Mesendoderm (in vitro differentiated cells): ENCODE measurements around the gene PPP2R2C.
A peak's percentile ranks its signal among the peaks of the same experiment; 100 is the strongest.

Source experiments
- DNase-seq: peaks from one replicate; pipeline ENCODE4 v3.0.0; 2013
- H2AK5ac ChIP-seq: 2 replicates; pipeline ENCODE4 v1.6.1; 2013; ENCODE audit warnings: low read length, inconsistent platforms
- H2BK120ac ChIP-seq: 2 replicates; pipeline ENCODE4 v1.6.1; 2013; ENCODE audit warnings: low read depth, mild to moderate bottlenecking, low read length, moderate library complexity, mixed read lengths
- H2BK15ac ChIP-seq: replicated peaks from 2 replicates; pipeline ENCODE4 v1.6.1; 2013; ENCODE audit warnings: low read depth, mild to moderate bottlenecking, moderate library complexity
- H2BK5ac ChIP-seq: 2 replicates; pipeline ENCODE4 v1.6.1; 2013; ENCODE audit warnings: low read length, inconsistent platforms
- H3K18ac ChIP-seq: 2 replicates; pipeline ENCODE4 v1.6.1; 2013; ENCODE audit warnings: mild to moderate bottlenecking, low read length, mixed read lengths
- H3K23ac ChIP-seq: one replicate; pipeline ENCODE4 v1.6.1; 2013; ENCODE audit warnings: low read length
- H3K27ac ChIP-seq: 2 replicates; pipeline ENCODE4 v1.5.1; 2013; ENCODE audit warnings: low read depth, mild to moderate bottlenecking, inconsistent platforms, low read length, moderate library complexity
- H3K27me3 ChIP-seq: 2 replicates; pipeline ENCODE4 v1.6.1; 2013; ENCODE audit warnings: low read length, control low read depth, mild to moderate bottlenecking, inconsistent platforms; ENCODE audit not compliant: insufficient read depth, poor library complexity
- H3K36me3 ChIP-seq: 2 replicates; pipeline ENCODE4 v1.6.1; 2013; ENCODE audit warnings: low read length, inconsistent platforms; ENCODE audit not compliant: control insufficient read depth, insufficient read depth
- H3K4ac ChIP-seq: one replicate; pipeline ENCODE4 v1.6.1; 2013; ENCODE audit warnings: low read depth, mild to moderate bottlenecking, low read length, moderate library complexity
- H3K4me1 ChIP-seq: 2 replicates; pipeline ENCODE4 v1.6.1; 2013; ENCODE audit warnings: low read depth, low read length, inconsistent platforms; ENCODE audit not compliant: control insufficient read depth
- H3K4me2 ChIP-seq: 2 replicates; pipeline ENCODE4 v1.6.1; 2013; ENCODE audit warnings: low read length
- H3K4me3 ChIP-seq: 2 replicates; pipeline ENCODE4 v1.5.1; 2013; ENCODE audit warnings: mild to moderate bottlenecking, low read length
- H3K56ac ChIP-seq: one replicate; pipeline ENCODE4 v1.6.1; 2013; ENCODE audit warnings: low read length
- H3K79me1 ChIP-seq: 2 replicates; pipeline ENCODE4 v1.6.1; 2013; ENCODE audit warnings: low read length, inconsistent platforms
- H3K79me2 ChIP-seq: 2 replicates; pipeline ENCODE4 v1.6.1; 2013; ENCODE audit warnings: mild to moderate bottlenecking, low read length; ENCODE audit not compliant: control insufficient read depth, insufficient read depth
- H3K9ac ChIP-seq: 2 replicates; pipeline ENCODE4 v1.6.1; 2013; ENCODE audit warnings: low read length, inconsistent platforms
- H4K5ac ChIP-seq: one replicate; pipeline ENCODE4 v1.6.1; 2013; ENCODE audit warnings: low read length
- H4K8ac ChIP-seq: one replicate; pipeline ENCODE4 v1.6.1; 2013; ENCODE audit warnings: low read depth, mild to moderate bottlenecking, control low read depth, low read length, moderate library complexity
- WGBS: extraction: QIAGEN DNeasy Blood & Tissue Kit; methylation state at CpG from one replicate; pipeline ENCODE4 v1.1.7; 2013; ENCODE audit warnings: low lambda C conversion rate, missing lambda C conversion rate; ENCODE audit not compliant: insufficient coverage; ENCODE audit errors: extremely low coverage; 5-methylcytosine and 5-hydroxymethylcytosine counted together

The PPP2R2C gene

DNA sequence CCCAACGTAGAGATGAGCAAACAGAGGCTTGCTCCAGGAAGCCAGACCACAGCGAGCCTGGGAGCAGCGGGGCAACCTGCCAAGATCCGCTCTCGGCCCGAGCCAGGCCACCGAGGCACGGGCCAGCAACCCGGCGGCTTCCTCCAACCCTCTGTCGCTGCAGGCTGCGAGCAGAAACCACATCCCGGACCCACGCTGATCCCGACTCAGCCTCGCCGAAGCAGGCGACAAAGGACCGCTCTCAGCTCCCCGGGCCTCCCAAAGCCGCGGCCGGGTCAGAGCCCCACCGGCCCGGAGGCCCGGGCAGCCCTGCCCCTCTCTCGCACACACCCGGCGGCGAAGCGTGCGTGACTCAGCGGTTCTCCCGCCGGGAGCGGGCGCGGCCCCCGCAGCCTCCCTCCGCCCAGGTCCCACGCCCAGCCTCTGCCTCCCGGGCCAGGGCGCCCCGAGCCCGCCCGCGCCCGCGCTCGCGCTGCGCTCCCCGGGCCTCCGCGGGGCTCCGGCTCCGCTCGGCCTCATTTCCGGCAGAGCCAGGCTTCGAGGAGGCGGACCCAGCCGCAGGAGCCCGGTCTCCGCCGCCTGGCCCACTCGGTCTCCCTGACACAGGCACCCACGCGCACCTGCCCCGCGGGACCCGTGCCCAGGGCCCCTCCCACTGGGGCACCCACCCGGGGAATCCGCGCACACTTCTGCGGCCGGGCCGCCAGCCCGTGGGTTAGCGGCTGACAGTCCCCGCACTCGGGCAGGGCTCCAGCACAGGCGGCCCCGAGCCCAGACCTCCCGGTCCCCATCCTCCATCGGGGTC, 1.7 kb downstream of the PPP2R2C start:
- H2BK15ac ChIP-seq, result peak overlapping the region; percentile 7
- peaks cover 9% of the 10 kb centered on the region for H3K79me1 ChIP-seq
- H2BK120ac ChIP-seq, result no peak overlapping the region
- no peak overlapping the region for H4K8ac ChIP-seq
- no CpG with 5 or more reads among the region's 85 CpGs for WGBS
- H3K27me3 ChIP-seq, result peaks cover 3% of the 10 kb centered on the region
- H3K36me3 ChIP-seq, result no peaks in the 10 kb centered on the region
- peak overlapping the region; percentile 50 for H3K4me3 ChIP-seq
- no peak overlapping the region for H3K23ac ChIP-seq
- no peak overlapping the region for H2AK5ac ChIP-seq
- H2BK5ac ChIP-seq, result no peak overlapping the region
- peak overlapping the region; percentile 83 for H3K18ac ChIP-seq
- H3K27ac ChIP-seq, result peak overlapping the region; percentile 40
- peak overlapping the region; percentile 69 for H3K4me2 ChIP-seq
- DNase-seq, result peak; percentile 30
- peak overlapping the region; percentile 80 for H3K9ac ChIP-seq
- H4K5ac ChIP-seq, result no peak overlapping the region
- H3K4ac ChIP-seq, result peak overlapping the region; percentile 92
- H3K4me1 ChIP-seq, result peaks cover 2% of the 10 kb centered on the region
- peaks cover 25% of the 10 kb centered on the region for H3K79me2 ChIP-seq
- peak overlapping the region; percentile 90 for H3K56ac ChIP-seq

- Histone ChIP-seq H3K36me3 (no peaks in the 10 kb centered on the region), H3K9ac (peak overlapping the region; percentile 80), H4K8ac (no peak overlapping the region), H2AK5ac (no peak overlapping the region), H3K79me1 (peaks cover 9% of the 10 kb centered on the region), H3K56ac (peak overlapping the region; percentile 90), H3K27me3 (peaks cover 3% of the 10 kb centered on the region), H2BK15ac (no peak overlapping the region), H3K27ac (no peak overlapping the region), H4K5ac (no peak overlapping the region), H3K4ac (peak overlapping the region; percentile 92), H2BK120ac (no peak overlapping the region), H3K18ac (peak overlapping the region; percentile 83), H3K79me2 (peaks cover 25% of the 10 kb centered on the region), H3K4me2 (peak overlapping the region; percentile 69), H3K23ac (no peak overlapping the region), H2BK5ac (no peak overlapping the region), H3K4me3 (peak overlapping the region; percentile 50), H3K4me1 (peaks cover 2% of the 10 kb centered on the region)
- DNase-seq, result no peak
- no CpG with 5 or more reads among the region's 18 CpGs for WGBS
Measured at GRCh38 chr4:6469898-6470501, 2.4 kb downstream of the PPP2R2C start.

DNA sequence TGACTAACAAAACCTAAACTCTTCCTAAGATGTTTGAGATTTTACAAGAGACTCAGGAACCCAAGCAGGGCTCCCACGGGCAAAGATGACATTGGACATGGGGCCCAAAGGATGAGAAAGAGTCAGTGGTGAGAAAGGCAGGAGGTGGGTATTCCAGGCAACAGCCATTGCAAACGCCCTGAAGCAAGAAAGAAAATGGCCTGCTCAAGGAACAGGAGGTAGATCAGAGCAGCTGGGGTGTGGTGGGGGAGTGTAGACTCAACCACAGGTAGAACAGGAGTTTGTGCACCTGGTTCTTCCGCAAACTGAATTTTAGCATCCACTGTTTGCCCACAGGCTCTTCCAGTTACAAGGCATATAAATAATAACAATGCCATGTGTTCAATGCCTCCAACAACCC, 3.3 kb downstream of the PPP2R2C start:
- no peak overlapping the region for H3K18ac ChIP-seq
- no peak overlapping the region for H3K4me2 ChIP-seq
- H3K27me3 ChIP-seq, result peaks cover 3% of the 10 kb centered on the region
- no peak overlapping the region for H2AK5ac ChIP-seq
- no peak overlapping the region for H2BK120ac ChIP-seq
- H3K4me3 ChIP-seq, result no peak overlapping the region
- no peak overlapping the region for H4K8ac ChIP-seq
- H3K27ac ChIP-seq, result no peak overlapping the region
- no peak overlapping the region for H2BK15ac ChIP-seq
- DNase-seq, result no peak
- H3K4ac ChIP-seq, result no peak overlapping the region
- peaks cover 25% of the 10 kb centered on the region for H3K79me2 ChIP-seq
- no peaks in the 10 kb centered on the region for H3K36me3 ChIP-seq
- H3K4me1 ChIP-seq, result peaks cover 2% of the 10 kb centered on the region
- H3K9ac ChIP-seq, result no peak overlapping the region
- H3K79me1 ChIP-seq, result peaks cover 9% of the 10 kb centered on the region
- WGBS, result no CpG with 5 or more reads among the region's 3 CpGs
- no peak overlapping the region for H4K5ac ChIP-seq
- H2BK5ac ChIP-seq, result no peak overlapping the region
- H3K56ac ChIP-seq, result no peak overlapping the region
- no peak overlapping the region for H3K23ac ChIP-seq

DNA sequence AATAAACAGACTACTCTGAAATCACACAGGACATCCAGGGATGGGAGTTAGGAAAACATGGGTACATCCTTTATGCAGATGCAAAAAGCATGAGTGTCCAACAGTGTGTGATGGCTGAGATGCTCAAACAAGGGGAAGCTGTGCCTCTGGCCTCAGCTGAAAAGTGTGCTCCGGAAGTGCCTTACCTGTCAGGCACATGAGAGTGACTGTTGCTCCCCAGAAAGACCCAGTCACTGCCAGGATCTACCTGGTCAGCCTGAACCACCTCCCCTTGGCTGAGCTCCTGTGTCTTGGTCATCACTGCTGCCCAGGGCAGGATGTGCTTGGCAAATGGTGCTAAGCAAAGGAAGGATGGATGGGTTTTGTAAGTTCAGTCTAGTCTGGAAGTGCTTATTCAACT, 4.0 kb downstream of the PPP2R2C start:
- H3K4me1 ChIP-seq, result peaks cover 1% of the 10 kb centered on the region
- H3K4me3 ChIP-seq, result no peak overlapping the region
- no peak overlapping the region for H3K23ac ChIP-seq
- no peak overlapping the region for H2BK15ac ChIP-seq
- no peak overlapping the region for H2BK5ac ChIP-seq
- no peaks in the 10 kb centered on the region for H3K36me3 ChIP-seq
- no peak for DNase-seq
- H3K79me2 ChIP-seq, result peaks cover 30% of the 10 kb centered on the region
- H3K79me1 ChIP-seq, result peaks cover 14% of the 10 kb centered on the region
- H3K4me2 ChIP-seq, result no peak overlapping the region
- no peak overlapping the region for H4K5ac ChIP-seq
- no peak overlapping the region for H3K9ac ChIP-seq
- peaks cover 3% of the 10 kb centered on the region for H3K27me3 ChIP-seq
- whole genome bisulfite sequencing, result no CpG with 5 or more reads among the region's 1 CpG
- H2BK120ac ChIP-seq, result no peak overlapping the region
- H3K18ac ChIP-seq, result no peak overlapping the region
- H3K56ac ChIP-seq, result no peak overlapping the region
- H2AK5ac ChIP-seq, result no peak overlapping the region
- H3K27ac ChIP-seq, result no peak overlapping the region
- no peak overlapping the region for H4K8ac ChIP-seq
- no peak overlapping the region for H3K4ac ChIP-seq

GRCh38 chr4:6467600-6467999, 4.8 kb downstream of the PPP2R2C start:
- H3K27me3 ChIP-seq, result peaks cover 3% of the 10 kb centered on the region
- H3K79me1 ChIP-seq, result peaks cover 14% of the 10 kb centered on the region
- H4K5ac ChIP-seq, result no peak overlapping the region
- no peak overlapping the region for H2BK15ac ChIP-seq
- no peak overlapping the region for H2AK5ac ChIP-seq
- WGBS, result no CpG with 5 or more reads among the region's 6 CpGs
- H2BK5ac ChIP-seq, result no peak overlapping the region
- no peak overlapping the region for H3K23ac ChIP-seq
- peaks cover 30% of the 10 kb centered on the region for H3K79me2 ChIP-seq
- H3K18ac ChIP-seq, result no peak overlapping the region
- no peak overlapping the region for H4K8ac ChIP-seq
- no peak overlapping the region for H3K4ac ChIP-seq
- H3K36me3 ChIP-seq, result no peaks in the 10 kb centered on the region
- H3K9ac ChIP-seq, result no peak overlapping the region
- H3K4me2 ChIP-seq, result no peak overlapping the region
- H3K56ac ChIP-seq, result no peak overlapping the region
- no peak overlapping the region for H3K4me3 ChIP-seq
- no peak overlapping the region for H3K27ac ChIP-seq
- H3K4me1 ChIP-seq, result peaks cover 2% of the 10 kb centered on the region
- H2BK120ac ChIP-seq, result no peak overlapping the region
- DNase-seq, result no peak
